WTC11 (cell line): ENCODE data around the gene SLC46A3. TPM values are rescaled to one million over a fixed set of nuclear protein-coding genes. Genes with fewer than 3 reads are reported as not detected.

Source experiments
- ATAC-seq: fragments of 200-7000 bp; cut with Tn5 transposase; 2 replicates; pipeline ENCODE4 v1.10.0; 2021; ENCODE audit warnings: mild to moderate bottlenecking, moderate library complexity
- CTCF ChIA-PET: fragments of 300-600 bp; sonication (Branson Sonifier 250); formaldehyde crosslinking; loops from one replicate; lab custom pipeline; 2021; ENCODE audit warnings: antibody characterized with exemption; lab: Charles Lee
- POLR2A ChIA-PET: fragments of 350-600 bp; sonication (Branson Sonifier 250); formaldehyde crosslinking; loops from one replicate; lab custom pipeline; 2021; ENCODE audit warnings: antibody characterized with exemption; lab: Charles Lee
- DNase-seq: peaks from one replicate; pipeline ENCODE4 v3.0.0; 2021; ENCODE audit warnings: low spot score
- H3K27ac Mint-ChIP-seq: 2 replicates; pipeline ENCODE4 v1.8.0; 2021; ENCODE audit warnings: mixed read lengths
- H3K27me3 Mint-ChIP-seq: 2 replicates; pipeline ENCODE4 v1.8.0; 2021; ENCODE audit warnings: low read depth, mild to moderate bottlenecking, moderate library complexity, mixed read lengths
- H3K36me3 Mint-ChIP-seq: 2 replicates; pipeline ENCODE4 v1.8.0; 2021; ENCODE audit warnings: mixed read lengths
- H3K4me1 Mint-ChIP-seq: 2 replicates; pipeline ENCODE4 v1.8.0; 2022; ENCODE audit warnings: mixed read lengths
- H3K4me3 Mint-ChIP-seq: 2 replicates; pipeline ENCODE4 v1.8.0; 2021; ENCODE audit warnings: mild to moderate bottlenecking, moderate library complexity, mixed read lengths
- H3K9me3 Mint-ChIP-seq: 2 replicates; pipeline ENCODE4 v1.8.0; 2021; ENCODE audit warnings: mixed read lengths
- ATF1 ChIP-seq: sonication (generic); formaldehyde crosslinking; IDR thresholded peaks from 2 replicates; pipeline ENCODE4 v1.8.1; 2023; ENCODE audit warnings: mild to moderate bottlenecking, moderate library complexity, missing genetic modification reagents
- E2F1 ChIP-seq: sonication (generic); formaldehyde crosslinking; IDR thresholded peaks from 2 replicates; pipeline ENCODE4 v1.8.0; 2022; ENCODE audit warnings: mild to moderate bottlenecking, missing genetic modification reagents
- EMX1 ChIP-seq: fragments of 250-450 bp; sonication (Bioruptor Pico); IDR thresholded peaks from 2 replicates; pipeline ENCODE4 v1.8.0; 2021; ENCODE audit warnings: mild to moderate bottlenecking
- ESRRA ChIP-seq: sonication (generic); formaldehyde crosslinking; IDR thresholded peaks from 2 replicates; pipeline ENCODE4 v1.8.1; 2022; ENCODE audit warnings: mild to moderate bottlenecking, missing genetic modification reagents, borderline replicate concordance
- HMGXB4 ChIP-seq: sonication (generic); formaldehyde crosslinking; IDR thresholded peaks from 2 replicates; pipeline ENCODE4 v1.8.1; 2023; ENCODE audit warnings: mild to moderate bottlenecking, moderate library complexity, missing genetic modification reagents
- JAZF1 ChIP-seq: fragments of 250-450 bp; sonication (Bioruptor Pico); IDR thresholded peaks from 2 replicates; pipeline ENCODE4 v1.9.0; 2021; ENCODE audit warnings: moderate library complexity, mild to moderate bottlenecking, inconsistent platforms
- NFYB ChIP-seq: sonication (generic); formaldehyde crosslinking; conservative IDR thresholded peaks from 2 replicates; pipeline ENCODE4 v1.8.0; 2022; ENCODE audit warnings: low read depth, missing genetic modification reagents
- PREB ChIP-seq: sonication (generic); formaldehyde crosslinking; IDR thresholded peaks from 2 replicates; pipeline ENCODE4 v1.8.1; 2022; ENCODE audit warnings: mild to moderate bottlenecking, missing genetic modification reagents, moderate library complexity, borderline replicate concordance
- PRRX2 ChIP-seq: fragments of 250-450 bp; sonication (Bioruptor Pico); IDR thresholded peaks from 2 replicates; pipeline ENCODE4 v1.8.0; 2021; ENCODE audit warnings: mild to moderate bottlenecking
- SMAD3 ChIP-seq: sonication (generic); formaldehyde crosslinking; IDR thresholded peaks from 2 replicates; pipeline ENCODE4 v1.8.0; 2022; ENCODE audit warnings: missing genetic modification reagents, mild to moderate bottlenecking, borderline replicate concordance
- SMAD4 ChIP-seq: sonication (generic); formaldehyde crosslinking; IDR thresholded peaks from 2 replicates; pipeline ENCODE4 v1.8.0; 2022; ENCODE audit warnings: mild to moderate bottlenecking, missing genetic modification reagents
- SP1 ChIP-seq: sonication (generic); formaldehyde crosslinking; conservative IDR thresholded peaks from 2 replicates; pipeline ENCODE4 v1.8.1; 2022; ENCODE audit warnings: missing genetic modification reagents
- TCF7 ChIP-seq: sonication (generic); formaldehyde crosslinking; IDR thresholded peaks from 2 replicates; pipeline ENCODE4 v1.8.0; 2022; ENCODE audit warnings: mild to moderate bottlenecking, low read depth, missing genetic modification reagents, moderate library complexity
- USF1 ChIP-seq: sonication (generic); formaldehyde crosslinking; IDR thresholded peaks from 2 replicates; pipeline ENCODE4 v1.8.0; 2022; ENCODE audit warnings: mild to moderate bottlenecking, missing genetic modification reagents
- ZMAT4 ChIP-seq: fragments of 250-450 bp; sonication (Bioruptor Pico); IDR thresholded peaks from 2 replicates; pipeline ENCODE4 v1.9.0; 2021; ENCODE audit warnings: mild to moderate bottlenecking
- ZNF138 ChIP-seq: sonication (generic); formaldehyde crosslinking; conservative IDR thresholded peaks from 2 replicates; pipeline ENCODE4 v1.8.1; 2022; ENCODE audit warnings: mild to moderate bottlenecking, moderate library complexity, missing genetic modification reagents
- ZNF219 ChIP-seq: sonication (generic); formaldehyde crosslinking; IDR thresholded peaks from 2 replicates; pipeline ENCODE4 v1.8.0; 2023; ENCODE audit warnings: missing genetic modification reagents, mild to moderate bottlenecking, borderline replicate concordance
- ZNF281 ChIP-seq: sonication (generic); formaldehyde crosslinking; IDR thresholded peaks from 2 replicates; pipeline ENCODE4 v1.8.0; 2023; ENCODE audit warnings: mild to moderate bottlenecking, missing genetic modification reagents
- ZNF425 ChIP-seq: fragments of 250-450 bp; sonication (Bioruptor Pico); conservative IDR thresholded peaks from 2 replicates; pipeline ENCODE4 v1.9.0; 2021; ENCODE audit warnings: mild to moderate bottlenecking
- ZNF512 ChIP-seq: sonication (generic); formaldehyde crosslinking; IDR thresholded peaks from 2 replicates; pipeline ENCODE4 v1.8.1; 2022; ENCODE audit warnings: missing genetic modification reagents, borderline replicate concordance
- ZNF671 ChIP-seq: fragments of 250-450 bp; sonication (Bioruptor Pico); IDR thresholded peaks from 2 replicates; pipeline ENCODE4 v1.8.0; 2021; ENCODE audit warnings: mild to moderate bottlenecking
- ZSCAN18 ChIP-seq: fragments of 250-450 bp; sonication (Bioruptor Pico); IDR thresholded peaks from 2 replicates; pipeline ENCODE4 v2.1.2; 2022; ENCODE audit warnings: mild to moderate bottlenecking, moderate library complexity
- total RNA-seq: library from RNA; stranded (reverse); gene quantifications from 3 replicates; pipeline ENCODE4 v1.2.3, GENCODE V29; 2021

Gene SLC46A3
- total RNA-seq, 1 experiment from 2014 or later: 0.79 TPM

GRCh38 chr13:28710161-28710560, 8.6 kb downstream of the SLC46A3 start (continued):
- TF ChIP-seq ZSCAN18 (no peak), ZNF425 (no peak), ATF1 (CRISPR knock-in tag) (no peak), SMAD4 (no peak), HMGXB4 (no peak), PREB (no peak), ZNF138 (CRISPR knock-in tag) (no peak), ZNF281 (no peak), EMX1 (CRISPR knock-in tag) (no peak), E2F1 (no peak)

- CTCF ChIA-PET: no interaction called here
- Mint-ChIP-seq H3K27me3 (no peaks in the 10 kb centered on the region), H3K4me3 (no peak overlapping the region)
- POLR2A ChIA-PET: no interaction called here
- TF ChIP-seq ZNF138 (CRISPR knock-in tag) (no peak), USF1 (CRISPR knock-in tag) (no peak), SMAD3 (no peak), ZNF512 (CRISPR knock-in tag) (no peak), ESRRA (no peak), NFYB (CRISPR knock-in tag) (no peak), TCF7 (CRISPR knock-in tag) (no peak), ZMAT4 (CRISPR knock-in tag) (no peak), SP1 (no peak), ZNF219 (CRISPR knock-in tag) (no peak), ZNF671 (CRISPR knock-in tag) (no peak), PRRX2 (CRISPR knock-in tag) (no peak), JAZF1 (no peak)
- TF ChIP-seq, all 79 proteins: peak for 0
- no peak for ATAC-seq
- Mint-ChIP-seq H3K4me1 (peaks cover 5% of the 10 kb centered on the region; the same call in 1 of the 2 replicates), H3K9me3 (no peaks in the 10 kb centered on the region), H3K27ac (no peak overlapping the region), H3K36me3 (no peaks in the 10 kb centered on the region)
- no peak for DNase-seq
Measured at GRCh38 chr13:28707629-28708427, 10.9 kb downstream of the SLC46A3 start.
